ENCODE measurements around the gene TMEM116.
"Not testable (repeated sequence)": the region's sequence is repeated elsewhere in the genome, so short reads cannot be mapped to it uniquely, and the experiment has no call there.

The TMEM116 gene

GRCh38 chr12:111964935-111965334 lies 48.0 kb downstream of the TMEM116 start:
- no peak for TF ChIP-seq EZH2 (IDR thresholded peaks at IDR 0.05; ENCODE audit: borderline replicate concordance, low read length)
- TF ChIP-seq, protein P1, sequence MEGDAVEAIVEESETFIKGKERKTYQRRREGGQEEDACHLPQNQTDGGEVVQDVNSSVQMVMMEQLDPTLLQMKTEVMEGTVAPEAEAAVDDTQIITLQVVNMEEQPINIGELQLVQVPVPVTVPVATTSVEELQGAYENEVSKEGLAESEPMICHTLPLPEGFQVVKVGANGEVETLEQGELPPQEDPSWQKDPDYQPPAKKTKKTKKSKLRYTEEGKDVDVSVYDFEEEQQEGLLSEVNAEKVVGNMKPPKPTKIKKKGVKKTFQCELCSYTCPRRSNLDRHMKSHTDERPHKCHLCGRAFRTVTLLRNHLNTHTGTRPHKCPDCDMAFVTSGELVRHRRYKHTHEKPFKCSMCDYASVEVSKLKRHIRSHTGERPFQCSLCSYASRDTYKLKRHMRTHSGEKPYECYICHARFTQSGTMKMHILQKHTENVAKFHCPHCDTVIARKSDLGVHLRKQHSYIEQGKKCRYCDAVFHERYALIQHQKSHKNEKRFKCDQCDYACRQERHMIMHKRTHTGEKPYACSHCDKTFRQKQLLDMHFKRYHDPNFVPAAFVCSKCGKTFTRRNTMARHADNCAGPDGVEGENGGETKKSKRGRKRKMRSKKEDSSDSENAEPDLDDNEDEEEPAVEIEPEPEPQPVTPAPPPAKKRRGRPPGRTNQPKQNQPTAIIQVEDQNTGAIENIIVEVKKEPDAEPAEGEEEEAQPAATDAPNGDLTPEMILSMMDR (IDR thresholded peaks at IDR 0.05; ENCODE audit: low read length) = no peak
- H3K4me1 ChIP-seq (ENCODE audit: insufficient read depth, low read length, severe bottlenecking) = no peaks in the 10 kb centered on the region
- no peaks in the 10 kb centered on the region for H3F3A ChIP-seq (ENCODE audit: insufficient read depth, low read length)
- H3K9me3 ChIP-seq (ENCODE audit: low read length) = no peaks in the 10 kb centered on the region
- no peak overlapping the region for H3K4me2 ChIP-seq (ENCODE audit: low read length)
- no peak overlapping the region for H3K27ac ChIP-seq (ENCODE audit: low read depth, low read length, poor library complexity, severe bottlenecking)
- H2AFZ ChIP-seq (ENCODE audit: low read length) = no peak overlapping the region
- no peaks in the 10 kb centered on the region for H4K20me1 ChIP-seq (ENCODE audit: insufficient read depth, low read length)
- H3K27me3 ChIP-seq (ENCODE audit: insufficient read depth, low read length) = no peaks in the 10 kb centered on the region
- no peak overlapping the region for H3K9ac ChIP-seq (ENCODE audit: low read length)
- peaks cover 10% of the 10 kb centered on the region; the same call in 1 of the 2 replicates for H3K36me3 ChIP-seq (ENCODE audit: insufficient read depth, low read length)
- H3K9me2 ChIP-seq (ENCODE audit: low read depth, low read length) = no peaks in the 10 kb centered on the region
- no peak overlapping the region for H3K4me3 ChIP-seq (ENCODE audit: low read depth, low read length, poor library complexity, severe bottlenecking)
- no peaks in the 10 kb centered on the region for H3K79me2 ChIP-seq (ENCODE audit: insufficient read depth, low read length)

DNA sequence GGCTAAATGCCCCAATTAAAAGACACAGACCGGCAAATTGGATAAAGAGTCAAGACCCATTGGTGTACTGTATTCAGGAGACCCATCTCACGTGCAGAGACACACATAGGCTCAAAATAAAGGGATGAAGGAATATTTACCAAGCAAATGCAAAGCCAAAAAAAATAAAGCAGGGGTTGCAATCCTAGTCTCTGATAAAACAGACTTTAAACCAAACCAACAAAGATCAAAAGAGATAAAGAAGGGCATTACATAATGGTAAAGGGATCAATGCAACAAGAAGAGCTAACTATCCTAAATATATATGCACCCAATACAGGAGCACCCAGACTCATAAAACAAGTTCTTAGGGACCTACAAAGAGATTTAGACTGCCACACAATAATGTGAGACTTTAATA lies 53.4 kb downstream of the TMEM116 start:
- not testable (repeated sequence) for H3K4me1 ChIP-seq (ENCODE audit: insufficient read depth, low read length, severe bottlenecking); H3K9me3 ChIP-seq (ENCODE audit: low read length); H3K27me3 ChIP-seq (ENCODE audit: insufficient read depth, low read length); H3K4me3 ChIP-seq (ENCODE audit: low read depth, low read length, poor library complexity, severe bottlenecking); H3K27ac ChIP-seq (ENCODE audit: low read depth, low read length, poor library complexity, severe bottlenecking); H2AFZ ChIP-seq (ENCODE audit: low read length); H3K4me2 ChIP-seq (ENCODE audit: low read length); H3F3A ChIP-seq (ENCODE audit: insufficient read depth, low read length); H3K9ac ChIP-seq (ENCODE audit: low read length); H4K20me1 ChIP-seq (ENCODE audit: insufficient read depth, low read length); H3K79me2 ChIP-seq (ENCODE audit: insufficient read depth, low read length); H3K9me2 ChIP-seq (ENCODE audit: low read depth, low read length)
- H3K36me3 ChIP-seq (ENCODE audit: insufficient read depth, low read length) = peaks cover 23% of the 10 kb centered on the region

GRCh38 chr12:111957224-111957623 lies 55.7 kb downstream of the TMEM116 start:
- H3K27me3 ChIP-seq (ENCODE audit: insufficient read depth, low read length); H3K79me2 ChIP-seq (ENCODE audit: insufficient read depth, low read length); H3K9me2 ChIP-seq (ENCODE audit: low read depth, low read length); H3K4me1 ChIP-seq (ENCODE audit: insufficient read depth, low read length, severe bottlenecking); H3F3A ChIP-seq (ENCODE audit: insufficient read depth, low read length); H3K9ac ChIP-seq (ENCODE audit: low read length); H3K4me2 ChIP-seq (ENCODE audit: low read length); H3K27ac ChIP-seq (ENCODE audit: low read depth, low read length, poor library complexity, severe bottlenecking); H4K20me1 ChIP-seq (ENCODE audit: insufficient read depth, low read length); H2AFZ ChIP-seq (ENCODE audit: low read length); H3K4me3 ChIP-seq (ENCODE audit: low read depth, low read length, poor library complexity, severe bottlenecking): not testable (repeated sequence)
- Histone ChIP-seq H3K9me3 (ENCODE audit: low read length) (peaks cover 19% of the 10 kb centered on the region), H3K36me3 (ENCODE audit: insufficient read depth, low read length) (peaks cover 17% of the 10 kb centered on the region)

DNA sequence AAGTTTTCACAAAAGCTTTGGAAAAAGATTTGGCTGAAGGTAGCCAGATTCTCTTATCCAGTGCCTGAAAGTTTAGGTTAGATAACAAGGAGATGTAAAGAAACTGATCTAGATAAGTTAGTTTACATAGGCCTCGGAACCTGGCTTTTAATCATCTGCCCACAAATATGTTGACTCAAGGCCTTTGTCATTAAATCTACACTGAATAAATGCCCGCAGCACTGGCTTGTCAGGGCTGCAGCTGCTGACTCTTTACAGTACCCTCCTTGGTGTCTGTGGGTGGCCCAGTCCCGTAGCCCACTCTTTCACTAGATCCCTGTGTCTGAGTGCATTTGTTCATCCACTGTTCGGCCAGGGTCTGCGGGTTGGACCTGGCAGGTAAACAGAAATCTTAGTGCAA lies 58.0 kb downstream of the TMEM116 start:
- TF ChIP-seq EZH2 (IDR thresholded peaks at IDR 0.05; ENCODE audit: borderline replicate concordance, low read length) = no peak
- TF ChIP-seq, protein P1 (IDR thresholded peaks at IDR 0.05; ENCODE audit: low read length) = no peak
- no peaks in the 10 kb centered on the region for H3K79me2 ChIP-seq (ENCODE audit: insufficient read depth, low read length)
- peaks cover 17% of the 10 kb centered on the region for H3K36me3 ChIP-seq (ENCODE audit: insufficient read depth, low read length)
- H3K27me3 ChIP-seq (ENCODE audit: insufficient read depth, low read length) = no peaks in the 10 kb centered on the region
- no peak overlapping the region for H2AFZ ChIP-seq (ENCODE audit: low read length)
- H3K9me2 ChIP-seq (ENCODE audit: low read depth, low read length) = no peaks in the 10 kb centered on the region
- no peaks in the 10 kb centered on the region for H3F3A ChIP-seq (ENCODE audit: insufficient read depth, low read length)
- no peaks in the 10 kb centered on the region for H4K20me1 ChIP-seq (ENCODE audit: insufficient read depth, low read length)
- H3K4me2 ChIP-seq (ENCODE audit: low read length) = no peak overlapping the region
- H3K4me3 ChIP-seq (ENCODE audit: low read depth, low read length, poor library complexity, severe bottlenecking) = no peak overlapping the region
- H3K9me3 ChIP-seq (ENCODE audit: low read length) = peaks cover 19% of the 10 kb centered on the region
- H3K27ac ChIP-seq (ENCODE audit: low read depth, low read length, poor library complexity, severe bottlenecking) = no peak overlapping the region
- H3K9ac ChIP-seq (ENCODE audit: low read length) = no peak overlapping the region
- H3K4me1 ChIP-seq (ENCODE audit: insufficient read depth, low read length, severe bottlenecking) = no peaks in the 10 kb centered on the region
